ENCODE results near the gene HS6ST3.

HS6ST3 gene

GRCh38 chr13:96481482-96481881, 391.6 kb downstream of the HS6ST3 start:
- CTCF ChIA-PET = no interaction called here
- POLR2A ChIA-PET = no interaction called here
- no peak for DNase-seq (ENCODE audit: extremely low spot score)
- TF ChIP-seq FOXK2 (IDR thresholded peaks at IDR 0.05) = no peak

DNA sequence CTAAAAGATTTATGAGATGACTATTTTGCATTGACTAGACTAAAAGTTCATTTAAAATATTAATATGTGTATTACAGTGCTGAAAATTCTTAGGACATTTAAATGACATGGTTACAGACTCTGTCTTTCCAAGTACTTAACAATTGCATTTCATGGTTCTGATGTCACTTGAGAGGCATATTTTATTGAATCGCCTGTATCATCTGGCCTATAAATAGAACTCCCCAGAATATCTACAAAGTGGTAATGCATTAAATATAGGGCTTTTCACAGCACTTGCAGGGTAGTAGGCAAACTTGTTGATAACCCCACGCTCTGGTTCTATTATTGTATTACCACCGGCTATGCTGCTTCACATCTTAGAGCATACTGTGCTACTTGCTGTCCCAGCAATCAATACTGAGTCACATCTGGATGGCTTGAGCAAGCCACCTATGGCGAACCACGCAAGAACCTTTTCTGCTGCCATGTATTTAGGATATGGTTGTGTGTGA, 400.6 kb downstream of the HS6ST3 start:
- DNase-seq (ENCODE audit: extremely low spot score) = no peak
- TF ChIP-seq SP1 (IDR thresholded peaks at IDR 0.05) (no peak), L3MBTL2 (conservative IDR thresholded peaks at IDR 0.05) (no peak), FOXA1 (IDR thresholded peaks at IDR 0.05) (no peak), NFRKB (IDR thresholded peaks at IDR 0.05) (no peak), HDGF (IDR thresholded peaks at IDR 0.05; ENCODE audit: borderline replicate concordance) (no peak), CTBP1 (IDR thresholded peaks at IDR 0.05; ENCODE audit: borderline replicate concordance) (no peak), ZNF384 (IDR thresholded peaks at IDR 0.05) (no peak)
- CTCF ChIA-PET = no interaction called here
- POLR2A ChIA-PET = no interaction called here

- ChIA-PET POLR2A (no interaction called here), CTCF (no interaction called here)
- DNase-seq (ENCODE audit: extremely low spot score) = no peak
- TF ChIP-seq SUZ12 (IDR thresholded peaks at IDR 0.05) = no peak
- TF ChIP-seq SP1 (IDR thresholded peaks at IDR 0.05) = no peak
- no peak for TF ChIP-seq HDGF (IDR thresholded peaks at IDR 0.05; ENCODE audit: borderline replicate concordance)
- no peak for TF ChIP-seq BHLHE40 (IDR thresholded peaks at IDR 0.05; ENCODE audit: borderline replicate concordance)
- TF ChIP-seq, protein P1, sequence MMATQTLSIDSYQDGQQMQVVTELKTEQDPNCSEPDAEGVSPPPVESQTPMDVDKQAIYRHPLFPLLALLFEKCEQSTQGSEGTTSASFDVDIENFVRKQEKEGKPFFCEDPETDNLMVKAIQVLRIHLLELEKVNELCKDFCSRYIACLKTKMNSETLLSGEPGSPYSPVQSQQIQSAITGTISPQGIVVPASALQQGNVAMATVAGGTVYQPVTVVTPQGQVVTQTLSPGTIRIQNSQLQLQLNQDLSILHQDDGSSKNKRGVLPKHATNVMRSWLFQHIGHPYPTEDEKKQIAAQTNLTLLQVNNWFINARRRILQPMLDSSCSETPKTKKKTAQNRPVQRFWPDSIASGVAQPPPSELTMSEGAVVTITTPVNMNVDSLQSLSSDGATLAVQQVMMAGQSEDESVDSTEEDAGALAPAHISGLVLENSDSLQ (IDR thresholded peaks at IDR 0.05) = no peak
- no peak for TF ChIP-seq ZNF384 (IDR thresholded peaks at IDR 0.05)
- TF ChIP-seq CTBP1 (IDR thresholded peaks at IDR 0.05; ENCODE audit: borderline replicate concordance) = no peak
- no peak for TF ChIP-seq ARNT (IDR thresholded peaks at IDR 0.05)
- no peak for TF ChIP-seq TARDBP (IDR thresholded peaks at IDR 0.05)
- TF ChIP-seq L3MBTL2 (conservative IDR thresholded peaks at IDR 0.05) = no peak
- no peak for TF ChIP-seq LEF1 (IDR thresholded peaks at IDR 0.05; ENCODE audit: borderline replicate concordance)
- TF ChIP-seq ELF4 (IDR thresholded peaks at IDR 0.05) = no peak
- TF ChIP-seq NFRKB (IDR thresholded peaks at IDR 0.05) = no peak
- no peak for TF ChIP-seq FOXM1 (IDR thresholded peaks at IDR 0.05; ENCODE audit: borderline replicate concordance)
- no peak for TF ChIP-seq FOXK2 (IDR thresholded peaks at IDR 0.05)
- TF ChIP-seq FOXA1 (IDR thresholded peaks at IDR 0.05) = no peak
These were observed 401.2 kb downstream of the HS6ST3 start for GRCh38 chr13:96491103-96491502.

DNA sequence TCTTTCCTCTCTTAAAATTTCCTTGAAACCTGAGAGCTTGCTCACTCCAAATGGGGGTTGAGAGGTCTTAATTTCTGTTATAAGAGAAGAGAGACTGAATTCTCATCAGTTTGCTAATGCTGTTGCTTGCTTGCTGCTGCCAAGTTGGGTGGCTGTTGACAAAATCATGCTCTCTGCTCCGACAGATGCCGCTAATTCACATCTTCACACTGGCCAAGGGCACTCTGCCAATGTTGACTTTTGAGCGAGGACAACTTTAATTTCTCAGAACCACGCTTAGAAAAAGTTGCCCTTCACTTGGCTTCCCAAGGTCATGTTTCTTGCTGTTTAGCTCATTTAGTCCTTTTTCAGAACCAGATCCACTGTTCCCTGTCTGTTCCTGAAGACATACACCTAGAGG, 402.9 kb downstream of the HS6ST3 start:
- TF ChIP-seq HDGF (IDR thresholded peaks at IDR 0.05; ENCODE audit: borderline replicate concordance) = no peak
- TF ChIP-seq FOXM1 (IDR thresholded peaks at IDR 0.05; ENCODE audit: borderline replicate concordance) = no peak
- no peak for TF ChIP-seq LEF1 (IDR thresholded peaks at IDR 0.05; ENCODE audit: borderline replicate concordance)
- TF ChIP-seq ELF4 (IDR thresholded peaks at IDR 0.05) = no peak
- DNase-seq (ENCODE audit: extremely low spot score) = no peak
- CTCF ChIA-PET = no interaction called here
- POLR2A ChIA-PET = no interaction called here

- no peak for TF ChIP-seq BHLHE40 (IDR thresholded peaks at IDR 0.05; ENCODE audit: borderline replicate concordance)
- TF ChIP-seq, protein P1 (IDR thresholded peaks at IDR 0.05) = no peak
- ChIA-PET POLR2A (no interaction called here), CTCF (no interaction called here)
- no peak for DNase-seq (ENCODE audit: extremely low spot score)
These were observed 409.7 kb downstream of the HS6ST3 start for GRCh38 chr13:96499656-96500055.

DNA sequence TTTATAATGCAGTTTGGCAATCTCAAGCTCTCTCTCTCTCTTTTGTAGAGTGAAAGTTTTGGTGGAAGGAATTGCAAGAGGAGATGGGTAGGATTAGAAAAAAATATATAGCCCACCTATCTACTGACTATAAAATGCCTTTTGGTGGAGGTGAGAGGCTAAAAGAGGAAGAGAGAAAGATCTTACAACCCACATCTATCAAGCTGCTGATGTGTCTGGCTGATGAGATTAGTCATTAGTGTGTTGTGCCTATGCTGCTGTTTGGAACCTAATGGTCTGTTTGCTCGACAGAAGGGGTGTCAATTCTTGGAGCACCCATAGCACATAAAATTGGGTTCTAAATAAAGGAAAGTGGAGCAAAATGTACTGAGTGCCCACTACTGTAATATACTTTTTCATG, 411.0 kb downstream of the HS6ST3 start:
- TF ChIP-seq SUZ12 (IDR thresholded peaks at IDR 0.05) (no peak), ZNF384 (IDR thresholded peaks at IDR 0.05) (no peak), CTBP1 (IDR thresholded peaks at IDR 0.05; ENCODE audit: borderline replicate concordance) (no peak), FOXK2 (IDR thresholded peaks at IDR 0.05) (no peak), BHLHE40 (IDR thresholded peaks at IDR 0.05; ENCODE audit: borderline replicate concordance) (no peak), SP1 (IDR thresholded peaks at IDR 0.05) (no peak)
- CTCF ChIA-PET = no interaction called here
- DNase-seq (ENCODE audit: extremely low spot score) = no peak
- POLR2A ChIA-PET = no interaction called here

DNA sequence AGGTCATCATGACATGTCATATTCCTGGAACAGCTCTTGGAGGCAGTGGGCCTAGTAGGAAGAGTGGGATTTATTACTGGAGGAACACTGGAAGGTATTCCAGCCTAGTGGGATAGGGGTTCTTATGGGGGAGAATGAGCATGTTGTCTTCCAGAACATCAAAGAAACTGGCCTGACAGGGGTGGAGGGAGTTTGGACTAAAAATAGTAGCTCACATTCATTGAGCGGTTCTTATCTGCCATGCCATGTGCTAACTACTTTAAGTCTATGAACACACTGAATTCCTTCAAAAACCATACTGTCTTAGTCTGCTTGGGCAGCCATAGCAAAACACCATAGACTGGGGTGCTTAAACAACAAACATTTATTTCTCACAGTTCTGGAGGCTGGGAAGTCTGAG, 413.6 kb downstream of the HS6ST3 start:
- CTCF ChIA-PET = no interaction called here
- TF ChIP-seq ARNT (IDR thresholded peaks at IDR 0.05) (no peak), TARDBP (IDR thresholded peaks at IDR 0.05) (no peak), ELF4 (IDR thresholded peaks at IDR 0.05) (no peak), FOXM1 (IDR thresholded peaks at IDR 0.05; ENCODE audit: borderline replicate concordance) (no peak), ZNF384 (IDR thresholded peaks at IDR 0.05) (no peak), FOXK2 (IDR thresholded peaks at IDR 0.05) (no peak), CTBP1 (IDR thresholded peaks at IDR 0.05; ENCODE audit: borderline replicate concordance) (no peak), SUZ12 (IDR thresholded peaks at IDR 0.05) (no peak), FOXA1 (IDR thresholded peaks at IDR 0.05) (no peak), NFRKB (IDR thresholded peaks at IDR 0.05) (no peak), HDGF (IDR thresholded peaks at IDR 0.05; ENCODE audit: borderline replicate concordance) (no peak), BHLHE40 (IDR thresholded peaks at IDR 0.05; ENCODE audit: borderline replicate concordance) (no peak), L3MBTL2 (conservative IDR thresholded peaks at IDR 0.05) (no peak)
- TF ChIP-seq, protein P1 (IDR thresholded peaks at IDR 0.05) = no peak
- no peak for DNase-seq (ENCODE audit: extremely low spot score)
- POLR2A ChIA-PET = no interaction called here

Data from HEK293T (cell line).